ENCODE data around the gene PLP2.

DNA sequence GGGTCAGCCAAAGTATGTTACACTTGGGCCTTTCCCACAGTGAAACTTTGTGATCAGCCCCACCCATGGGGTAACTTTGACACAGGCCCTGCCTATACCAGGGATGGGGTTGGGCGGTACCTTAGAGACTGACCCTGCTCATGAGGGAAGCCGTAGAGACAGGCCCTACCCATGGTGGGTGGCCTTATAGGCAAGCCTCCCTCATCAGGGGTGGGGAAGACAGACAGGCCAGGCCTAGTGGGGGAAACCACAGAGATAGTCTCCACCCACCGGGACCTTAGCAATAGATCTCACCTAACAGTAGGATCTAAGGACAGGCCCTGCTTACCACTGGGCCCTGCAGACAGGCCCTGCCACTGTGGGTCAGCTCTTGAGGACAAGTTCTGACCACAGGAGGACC lies 6.8 kb downstream of the PLP2 start:
- TF ChIP-seq, protein P1, sequence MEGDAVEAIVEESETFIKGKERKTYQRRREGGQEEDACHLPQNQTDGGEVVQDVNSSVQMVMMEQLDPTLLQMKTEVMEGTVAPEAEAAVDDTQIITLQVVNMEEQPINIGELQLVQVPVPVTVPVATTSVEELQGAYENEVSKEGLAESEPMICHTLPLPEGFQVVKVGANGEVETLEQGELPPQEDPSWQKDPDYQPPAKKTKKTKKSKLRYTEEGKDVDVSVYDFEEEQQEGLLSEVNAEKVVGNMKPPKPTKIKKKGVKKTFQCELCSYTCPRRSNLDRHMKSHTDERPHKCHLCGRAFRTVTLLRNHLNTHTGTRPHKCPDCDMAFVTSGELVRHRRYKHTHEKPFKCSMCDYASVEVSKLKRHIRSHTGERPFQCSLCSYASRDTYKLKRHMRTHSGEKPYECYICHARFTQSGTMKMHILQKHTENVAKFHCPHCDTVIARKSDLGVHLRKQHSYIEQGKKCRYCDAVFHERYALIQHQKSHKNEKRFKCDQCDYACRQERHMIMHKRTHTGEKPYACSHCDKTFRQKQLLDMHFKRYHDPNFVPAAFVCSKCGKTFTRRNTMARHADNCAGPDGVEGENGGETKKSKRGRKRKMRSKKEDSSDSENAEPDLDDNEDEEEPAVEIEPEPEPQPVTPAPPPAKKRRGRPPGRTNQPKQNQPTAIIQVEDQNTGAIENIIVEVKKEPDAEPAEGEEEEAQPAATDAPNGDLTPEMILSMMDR (IDR thresholded peaks at IDR 0.05) = no peak
- TF ChIP-seq POLR2A (IDR thresholded peaks at IDR 0.05) = no peak
